ENCODE results near the gene TNS3. TPM values are rescaled to one million over a fixed set of nuclear protein-coding genes. Genes with fewer than 3 reads are reported as not detected.

The TNS3 gene
- polyA plus RNA-seq, 3 donors, result 5.2 to 30.3 (median 7.9) TPM

GRCh38 chr7:47291461-47292081 is 290.3 kb downstream of the TNS3 start:
- H3K27ac ChIP-seq (ENCODE audit: low read depth in 1 of 2, low read length in 2 of 2), result peak overlapping the region; percentile 31 to 76
- intact Hi-C loops (cut with micrococcal nuclease), result no loop called here
- no peak for TF ChIP-seq CTCF (IDR thresholded peaks at IDR 0.05)
- no peak overlapping the region for H3K4me2 ChIP-seq (replicated peaks; ENCODE audit: extremely low read depth, low read length, poor library complexity, severe bottlenecking)
- H3K36me3 ChIP-seq (replicated peaks in 1 of 2; ENCODE audit: control insufficient read depth in 1 of 2, insufficient read depth in 2 of 2, low read length in 2 of 2), result peaks cover 83 to 100% of the 10 kb centered on the region in 2 donors
- H4K20me1 ChIP-seq (ENCODE audit: insufficient read depth, low read length), result peaks cover 5% of the 10 kb centered on the region
- Mint-ChIP-seq H3K4me3 (no peak overlapping the region), H3K27ac (peak overlapping the region; percentile 81 to 94 (median 89)), H3K27me3 (ENCODE audit: low read depth in 3 of 3) (no peaks in the 10 kb centered on the region), H3K36me3 (peaks cover 94 to 98% of the 10 kb centered on the region in 2 donors), H3K4me1 (peaks cover 19% of the 10 kb centered on the region), H3K9me3 (no peaks in the 10 kb centered on the region)
- no peak overlapping the region for H2AFZ ChIP-seq (ENCODE audit: insufficient read depth, low read depth, low read length, poor library complexity, severe bottlenecking)
- DNase-seq, result peak; percentile 29 to 64 (median 43)
- no peak overlapping the region for H3K9ac ChIP-seq (ENCODE audit: insufficient read depth, low read length, poor library complexity, severe bottlenecking)
- no peaks in the 10 kb centered on the region for H3K9me3 ChIP-seq (replicated peaks in 1 of 2; ENCODE audit: control insufficient read depth in 1 of 2, insufficient read depth in 1 of 2, low read length in 2 of 2)
- WGBS (ENCODE audit: insufficient coverage), result 0% methylated on average over 1 of the region's 4 CpGs
- peaks cover 11 to 15% of the 10 kb centered on the region in 2 donors for H3K4me1 ChIP-seq (ENCODE audit: control insufficient read depth in 1 of 2, insufficient read depth in 2 of 2, low read length in 2 of 2)
- no peaks in the 10 kb centered on the region for H3K27me3 ChIP-seq (ENCODE audit: control insufficient read depth in 2 of 2, insufficient read depth in 2 of 2, low read length in 2 of 2)
- H3K79me2 ChIP-seq (ENCODE audit: insufficient read depth, low read length), result no peaks in the 10 kb centered on the region
- no peak overlapping the region for H3K4me3 ChIP-seq (replicated peaks in 1 of 3; ENCODE audit: low read depth in 2 of 3, low read length in 3 of 3)

- H3K27ac Mint-ChIP-seq, result peak overlapping the region in 5 of 7 donors; percentile 36 to 94 (median 82)
- H3K4me1 ChIP-seq (ENCODE audit: control insufficient read depth in 1 of 2, insufficient read depth in 2 of 2, low read length in 2 of 2), result peaks cover 11 to 15% of the 10 kb centered on the region in 2 donors
Measured at GRCh38 chr7:47290867-47291266, 291.0 kb downstream of the TNS3 start.

More at GRCh38 chr7:47290867-47291266, 291.0 kb downstream of the TNS3 start:
- H3K9ac ChIP-seq (ENCODE audit: insufficient read depth, low read length, poor library complexity, severe bottlenecking), result no peak overlapping the region
- H4K20me1 ChIP-seq (ENCODE audit: insufficient read depth, low read length), result peaks cover 4% of the 10 kb centered on the region
- no peak overlapping the region for H3K4me2 ChIP-seq (replicated peaks; ENCODE audit: extremely low read depth, low read length, poor library complexity, severe bottlenecking)
- H3K4me3 ChIP-seq (replicated peaks in 1 of 3; ENCODE audit: low read depth in 2 of 3, low read length in 3 of 3), result no peak overlapping the region
- peaks cover 19% of the 10 kb centered on the region for H3K4me1 Mint-ChIP-seq
- WGBS (ENCODE audit: insufficient coverage), result no CpG with 5 or more reads among the region's 2 CpGs
- H3K9me3 Mint-ChIP-seq, result no peaks in the 10 kb centered on the region
- no peaks in the 10 kb centered on the region for H3K9me3 ChIP-seq (replicated peaks in 1 of 2; ENCODE audit: control insufficient read depth in 1 of 2, insufficient read depth in 1 of 2, low read length in 2 of 2)
- H3K36me3 Mint-ChIP-seq, result peaks cover 94 to 99% of the 10 kb centered on the region in 2 donors
- no peaks in the 10 kb centered on the region for H3K27me3 Mint-ChIP-seq (ENCODE audit: low read depth in 3 of 3)
- H3K27ac ChIP-seq (ENCODE audit: low read depth in 1 of 2, low read length in 2 of 2), result peak overlapping the region in 1 of 2 donors; percentile 76
- H3K4me3 Mint-ChIP-seq, result no peak overlapping the region
- TF ChIP-seq CTCF (IDR thresholded peaks at IDR 0.05), result no peak
- H3K79me2 ChIP-seq (ENCODE audit: insufficient read depth, low read length), result no peaks in the 10 kb centered on the region
- no peak for DNase-seq
- intact Hi-C loops (cut with micrococcal nuclease), result no loop called here
- no peak overlapping the region for H2AFZ ChIP-seq (ENCODE audit: insufficient read depth, low read depth, low read length, poor library complexity, severe bottlenecking)
- no peaks in the 10 kb centered on the region for H3K27me3 ChIP-seq (ENCODE audit: control insufficient read depth in 2 of 2, insufficient read depth in 2 of 2, low read length in 2 of 2)
- H3K36me3 ChIP-seq (replicated peaks in 1 of 2; ENCODE audit: control insufficient read depth in 1 of 2, insufficient read depth in 2 of 2, low read length in 2 of 2), result peaks cover 83 to 100% of the 10 kb centered on the region in 2 donors

All from CD14-positive monocyte (primary cell).